Naive B cell (primary cell): ENCODE measurements around the gene KDM2A. TPM values are rescaled to one million over a fixed set of nuclear protein-coding genes. Genes with fewer than 3 reads are reported as not detected.

Experiments
- ATAC-seq, 2 donors: fragments of 150-1000 bp; cut with Tn5 transposase; 2 replicates each; pipeline ENCODE4 v1.10.0; 2021; ENCODE audit warnings: low read depth in 2 of 2, mild to moderate bottlenecking in 2 of 2, moderate library complexity in 2 of 2
- DNase-seq: peaks from one replicate; pipeline ENCODE4 v3.0.0; 2022
- H3K27ac Mint-ChIP-seq, 6 donors: one replicate each; pipeline ENCODE4 v1.8.0; 2020 to 2022; ENCODE audit warnings: mild to moderate bottlenecking in 6 of 6, mixed read lengths in 6 of 6, moderate library complexity in 5 of 6, inconsistent platforms in 2 of 6
- H3K27me3 Mint-ChIP-seq, 3 donors: one replicate each; pipeline ENCODE4 v1.8.0; 2021 to 2022; ENCODE audit warnings: mixed read lengths in 3 of 3, mild to moderate bottlenecking in 1 of 3
- H3K36me3 Mint-ChIP-seq, 2 donors: one replicate each; pipeline ENCODE4 v1.8.0; 2020 to 2022; ENCODE audit warnings: mixed read lengths in 2 of 2, inconsistent platforms in 1 of 2, mild to moderate bottlenecking in 1 of 2
- H3K4me1 Mint-ChIP-seq, 3 donors: one replicate each; pipeline ENCODE4 v1.8.0; 2020 to 2022; ENCODE audit warnings: mixed read lengths in 3 of 3, inconsistent platforms in 1 of 3, mild to moderate bottlenecking in 1 of 3, moderate library complexity in 1 of 3
- H3K4me3 Mint-ChIP-seq, 8 donors: one replicate each; pipeline ENCODE4 v1.8.0; 2020 to 2022; ENCODE audit warnings: mild to moderate bottlenecking in 8 of 8, mixed read lengths in 8 of 8, moderate library complexity in 8 of 8, inconsistent platforms in 2 of 8
- H3K9me3 Mint-ChIP-seq, 7 donors: one replicate each; pipeline ENCODE4 v1.8.0; 2020 to 2022; ENCODE audit warnings: mixed read lengths in 7 of 7, mild to moderate bottlenecking in 5 of 7, inconsistent platforms in 2 of 7, moderate library complexity in 1 of 7
- polyA plus RNA-seq, 6 donors: library from polyadenylated mRNA; unstranded; fragments of 300-500 nt; fragmentation: Illumina TruSeq; gene quantifications; one replicate each; pipeline ENCODE4 v1.2.3, GENCODE V29; 2021; ENCODE audit warnings: low read depth in 6 of 6

Gene KDM2A
- polyA plus RNA-seq, 6 donors from 2014 or later, result 3.6 to 26.3 (median 14.9) TPM

- DNase-seq, result no peak
- Mint-ChIP-seq H3K4me3 (peak overlapping the region; percentile 97 to 100 (median 99)), H3K9me3 (peaks cover 0 to 3% (median 0%) of the 10 kb centered on the region in 7 donors), H3K36me3 (peaks cover 15 to 19% of the 10 kb centered on the region in 2 donors), H3K27ac (peak overlapping the region; percentile 98 to 99 (median 98)), H3K4me1 (peaks cover 42 to 48% (median 47%) of the 10 kb centered on the region in 3 donors), H3K27me3 (no peaks in the 10 kb centered on the region)
- ATAC-seq, result no peak
Measured at GRCh38 chr11:67238894-67239782, 120.1 kb downstream of the KDM2A start.

GRCh38 chr11:67239783-67240575 lies 120.9 kb downstream of the KDM2A start:
- Mint-ChIP-seq H3K9me3 (peaks cover 0 to 3% (median 0%) of the 10 kb centered on the region in 7 donors), H3K36me3 (peaks cover 20 to 22% of the 10 kb centered on the region in 2 donors), H3K27me3 (no peaks in the 10 kb centered on the region), H3K4me3 (peak overlapping the region; percentile 97 to 100 (median 99)), H3K27ac (peak overlapping the region; percentile 98 to 99 (median 98)), H3K4me1 (peaks cover 42 to 53% (median 50%) of the 10 kb centered on the region in 3 donors)
- ATAC-seq (peak; percentile 83 to 86), DNase-seq (peak; percentile 95)

- H3K36me3 Mint-ChIP-seq, result peaks cover 20 to 22% of the 10 kb centered on the region in 2 donors
- H3K4me1 Mint-ChIP-seq, result peaks cover 48 to 53% (median 52%) of the 10 kb centered on the region in 3 donors
- DNase-seq (peak; percentile 84), ATAC-seq (peak; percentile 53 to 55)
- H3K9me3 Mint-ChIP-seq, result peaks cover 0 to 3% (median 0%) of the 10 kb centered on the region in 7 donors
- H3K4me3 Mint-ChIP-seq, result peak overlapping the region; percentile 97 to 100 (median 99)
- no peaks in the 10 kb centered on the region for H3K27me3 Mint-ChIP-seq
- peak overlapping the region; percentile 98 to 99 (median 98) for H3K27ac Mint-ChIP-seq
Measured at GRCh38 chr11:67240576-67241389, 121.7 kb downstream of the KDM2A start.

GRCh38 chr11:67242548-67242947 lies 123.5 kb downstream of the KDM2A start:
- H3K36me3 Mint-ChIP-seq, result peaks cover 20 to 22% of the 10 kb centered on the region in 2 donors
- peak overlapping the region; percentile 71 to 99 (median 96) for H3K27ac Mint-ChIP-seq
- H3K27me3 Mint-ChIP-seq, result no peaks in the 10 kb centered on the region
- H3K4me3 Mint-ChIP-seq, result peak overlapping the region; percentile 64 to 100 (median 98)
- DNase-seq, result no peak
- ATAC-seq, result no peak
- peaks cover 49 to 56% (median 53%) of the 10 kb centered on the region in 3 donors for H3K4me1 Mint-ChIP-seq
- H3K9me3 Mint-ChIP-seq, result peaks cover 0 to 3% (median 0%) of the 10 kb centered on the region in 7 donors

DNA sequence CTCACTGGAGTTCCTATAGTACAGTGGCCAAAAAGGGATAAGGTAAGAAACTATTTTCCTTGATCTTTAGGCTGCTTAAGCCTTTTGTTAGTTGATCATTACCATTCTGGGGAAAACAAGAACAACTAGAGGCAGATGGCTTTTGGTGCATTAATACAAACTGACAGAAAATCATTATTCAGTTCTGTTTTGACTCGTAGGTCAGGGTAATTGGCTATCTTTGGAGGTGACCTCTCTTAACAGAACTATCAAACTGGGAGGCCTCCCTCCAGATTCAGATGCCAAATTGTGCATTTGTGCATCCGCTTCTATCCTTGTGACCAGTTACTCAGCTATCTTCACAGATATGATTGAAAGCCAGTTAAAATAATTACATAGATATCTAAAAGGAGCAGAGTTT lies 124.0 kb downstream of the KDM2A start:
- Mint-ChIP-seq H3K27me3 (no peaks in the 10 kb centered on the region), H3K4me3 (peak overlapping the region in 6 of 8 donors; percentile 80 to 100 (median 98)), H3K9me3 (peaks cover 0 to 3% (median 0%) of the 10 kb centered on the region in 7 donors), H3K36me3 (peaks cover 20 to 25% of the 10 kb centered on the region in 2 donors), H3K27ac (peak overlapping the region; percentile 17 to 99 (median 90)), H3K4me1 (peaks cover 49 to 56% (median 53%) of the 10 kb centered on the region in 3 donors)
- ATAC-seq (no peak), DNase-seq (no peak)

- peak overlapping the region in 2 of 6 donors; percentile 37 to 76 for H3K27ac Mint-ChIP-seq
- H3K4me3 Mint-ChIP-seq, result peak overlapping the region in 1 of 8 donors; percentile 34
- H3K27me3 Mint-ChIP-seq, result no peaks in the 10 kb centered on the region
- peaks cover 29 to 33% of the 10 kb centered on the region in 2 donors for H3K36me3 Mint-ChIP-seq
- peaks cover 0 to 3% (median 0%) of the 10 kb centered on the region in 7 donors for H3K9me3 Mint-ChIP-seq
- peaks cover 38 to 41% (median 41%) of the 10 kb centered on the region in 3 donors for H3K4me1 Mint-ChIP-seq
- DNase-seq, result no peak
- ATAC-seq, result no peak
Measured at GRCh38 chr11:67245046-67245445, 126.0 kb downstream of the KDM2A start.

DNA sequence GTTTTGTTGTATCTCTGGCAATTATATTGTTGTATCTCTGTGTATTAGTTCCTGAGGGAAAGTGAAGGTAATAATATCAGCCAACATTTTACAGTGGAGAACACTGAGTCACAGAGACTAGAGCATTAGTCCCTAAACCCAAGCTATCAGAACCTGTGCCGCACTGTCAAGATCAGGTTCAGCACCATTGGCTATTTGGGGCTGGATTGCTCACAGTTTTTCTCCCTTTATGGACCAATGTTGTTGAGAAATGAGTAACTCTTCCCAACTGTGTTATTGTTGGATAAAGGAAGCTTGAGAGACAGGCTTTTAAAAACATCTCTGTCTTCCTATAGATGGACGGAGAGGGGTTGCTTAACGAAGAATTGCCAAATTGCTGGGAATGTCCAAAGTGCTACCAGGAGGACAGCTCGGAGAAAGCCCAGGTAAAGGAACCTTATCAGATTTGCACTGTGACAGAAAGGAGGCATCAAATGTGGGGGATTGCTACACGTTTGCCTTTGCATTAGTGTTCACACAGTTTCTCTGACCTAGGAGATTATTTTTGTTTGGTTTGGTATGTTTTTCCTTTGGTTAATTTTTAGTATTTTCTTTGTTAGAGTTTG lies 129.0 kb downstream of the KDM2A start:
- ATAC-seq, result no peak
- Mint-ChIP-seq H3K4me1 (peaks cover 18 to 26% (median 22%) of the 10 kb centered on the region in 3 donors), H3K9me3 (no peaks in the 10 kb centered on the region), H3K27me3 (no peaks in the 10 kb centered on the region), H3K4me3 (peak overlapping the region in 1 of 8 donors; percentile 25), H3K27ac (peak overlapping the region in 3 of 6 donors; percentile 20 to 60 (median 33)), H3K36me3 (peaks cover 23 to 30% of the 10 kb centered on the region in 2 donors)
- no peak for DNase-seq

DNA sequence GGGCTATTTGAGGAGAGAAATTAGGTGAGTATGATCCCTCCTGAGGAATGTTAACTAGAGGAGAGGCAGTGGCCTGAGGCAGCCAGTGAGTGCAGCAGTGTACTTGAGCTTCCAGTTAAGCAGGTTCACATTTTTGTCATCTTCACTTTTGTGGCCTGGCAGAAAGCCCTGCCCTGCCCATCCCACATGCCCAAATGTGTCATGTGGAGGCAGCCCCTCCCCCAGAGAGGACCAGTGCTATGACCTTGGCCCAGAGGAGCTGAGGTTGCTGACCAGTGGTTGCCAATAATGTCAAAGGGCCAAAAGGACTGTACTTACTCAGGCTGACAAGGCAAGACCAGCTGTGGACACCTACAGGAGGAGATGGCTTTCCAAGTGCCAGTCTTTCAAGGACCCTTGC lies 129.6 kb downstream of the KDM2A start:
- peak overlapping the region in 2 of 6 donors; percentile 20 to 60 for H3K27ac Mint-ChIP-seq
- H3K36me3 Mint-ChIP-seq, result peaks cover 28 to 29% of the 10 kb centered on the region in 2 donors
- DNase-seq (no peak), ATAC-seq (no peak)
- no peaks in the 10 kb centered on the region for H3K27me3 Mint-ChIP-seq
- H3K4me1 Mint-ChIP-seq, result peaks cover 16 to 30% (median 22%) of the 10 kb centered on the region in 3 donors
- H3K9me3 Mint-ChIP-seq, result no peaks in the 10 kb centered on the region
- H3K4me3 Mint-ChIP-seq, result no peak overlapping the region

- Mint-ChIP-seq H3K27ac (peak overlapping the region in 4 of 6 donors; percentile 26 to 69 (median 44)), H3K36me3 (peaks cover 23 to 38% of the 10 kb centered on the region in 2 donors)
- DNase-seq, result no peak
Measured at GRCh38 chr11:67250059-67251043, 131.3 kb downstream of the KDM2A start.

GRCh38 chr11:67251841-67252240 lies 132.8 kb downstream of the KDM2A start:
- H3K9me3 Mint-ChIP-seq, result no peaks in the 10 kb centered on the region
- DNase-seq (no peak), ATAC-seq (no peak)
- no peak overlapping the region for H3K4me3 Mint-ChIP-seq
- peak overlapping the region in 3 of 6 donors; percentile 47 to 79 (median 63) for H3K27ac Mint-ChIP-seq
- H3K36me3 Mint-ChIP-seq, result peaks cover 23 to 42% of the 10 kb centered on the region in 2 donors
- H3K4me1 Mint-ChIP-seq, result peaks cover 7 to 22% (median 16%) of the 10 kb centered on the region in 3 donors
- no peaks in the 10 kb centered on the region for H3K27me3 Mint-ChIP-seq

More at GRCh38 chr11:67250059-67251043, 131.3 kb downstream of the KDM2A start:
- H3K4me1 Mint-ChIP-seq, result peaks cover 7 to 28% (median 14%) of the 10 kb centered on the region in 3 donors
- no peaks in the 10 kb centered on the region for H3K27me3 Mint-ChIP-seq
- no peak overlapping the region for H3K4me3 Mint-ChIP-seq
- H3K9me3 Mint-ChIP-seq, result no peaks in the 10 kb centered on the region
- no peak for ATAC-seq

- ATAC-seq (peak; percentile 57 to 68), DNase-seq (no peak)
- no peaks in the 10 kb centered on the region for H3K9me3 Mint-ChIP-seq
- peak overlapping the region in 3 of 6 donors; percentile 51 to 76 (median 74) for H3K27ac Mint-ChIP-seq
- H3K4me1 Mint-ChIP-seq, result peaks cover 7 to 22% (median 16%) of the 10 kb centered on the region in 3 donors
- H3K27me3 Mint-ChIP-seq, result no peaks in the 10 kb centered on the region
- no peak overlapping the region for H3K4me3 Mint-ChIP-seq
- peaks cover 22 to 42% of the 10 kb centered on the region in 2 donors for H3K36me3 Mint-ChIP-seq
Measured at GRCh38 chr11:67252831-67253239, 133.8 kb downstream of the KDM2A start.
